ENCODE results near the gene FBXW8. TPM values are rescaled to one million over a fixed set of nuclear protein-coding genes. Genes with fewer than 3 reads are reported as not detected.
"Not testable (repeated sequence)": the region's sequence is repeated elsewhere in the genome, so short reads cannot be mapped to it uniquely, and the experiment has no call there.

The FBXW8 gene
- total and polyA plus RNA-seq, 5 donors from 2014 or later: 3.6 to 10.4 (median 6.6) TPM

GRCh38 chr12:117053597-117054201 lies 142.9 kb downstream of the FBXW8 start:
- H3K4me1 Mint-ChIP-seq: no peaks in the 10 kb centered on the region
- no peak overlapping the region for H3K4me3 ChIP-seq (ENCODE audit: low read depth, low read length)
- no peaks in the 10 kb centered on the region for H3K27me3 ChIP-seq (ENCODE audit: control insufficient read depth, insufficient read depth, low read length)
- no peaks in the 10 kb centered on the region for H3K9me3 ChIP-seq (ENCODE audit: control insufficient read depth in 2 of 2, low read length in 2 of 2)
- ATAC-seq (ENCODE audit: low read depth in 2 of 2): no peak
- no peak for DNase-seq
- no peaks in the 10 kb centered on the region for H3K36me3 Mint-ChIP-seq
- no peak overlapping the region for H3K27ac ChIP-seq (ENCODE audit: insufficient read depth, low read length, poor library complexity, severe bottlenecking)
- H3K27me3 Mint-ChIP-seq: no peaks in the 10 kb centered on the region
- H3K4me1 ChIP-seq (ENCODE audit: control insufficient read depth, insufficient read depth, low read length, poor library complexity, severe bottlenecking): no peaks in the 10 kb centered on the region
- no peak overlapping the region for H3K4me3 Mint-ChIP-seq
- no peaks in the 10 kb centered on the region for H3K36me3 ChIP-seq (ENCODE audit: control insufficient read depth, insufficient read depth, low read length)
- no peak overlapping the region for H3K27ac Mint-ChIP-seq
- H3K9me3 Mint-ChIP-seq: no peaks in the 10 kb centered on the region

GRCh38 chr12:117054279-117054678 lies 143.5 kb downstream of the FBXW8 start:
- Mint-ChIP-seq H3K4me1 (no peaks in the 10 kb centered on the region), H3K27ac (peak overlapping the region in 1 of 3 donors; percentile 65)

DNA sequence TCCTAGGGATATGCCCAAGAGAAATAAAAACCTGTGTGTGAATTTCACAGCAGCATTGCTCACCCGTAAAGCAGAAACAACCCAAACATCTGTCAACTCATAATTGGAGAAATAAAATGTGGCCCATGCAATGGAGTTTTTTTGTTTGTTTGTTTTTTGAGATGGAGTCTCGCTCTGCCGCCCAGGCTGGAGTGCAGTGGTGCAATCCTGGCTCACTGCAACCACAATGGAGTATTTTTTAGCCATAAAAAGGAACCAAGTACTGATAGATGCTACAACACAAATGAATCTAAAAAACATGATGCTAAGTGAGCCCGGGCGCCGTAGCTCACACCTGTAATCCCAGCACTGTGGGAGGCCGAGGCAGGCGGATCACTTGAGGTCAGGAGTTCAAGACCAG lies 146.9 kb downstream of the FBXW8 start:
- not testable (repeated sequence) for H3K27ac Mint-ChIP-seq; H3K27me3 ChIP-seq (ENCODE audit: control insufficient read depth, insufficient read depth, low read length); H3K4me1 ChIP-seq (ENCODE audit: control insufficient read depth, insufficient read depth, low read length, poor library complexity, severe bottlenecking); ATAC-seq (ENCODE audit: low read depth in 2 of 2); H3K4me3 Mint-ChIP-seq; H3K27ac ChIP-seq (ENCODE audit: insufficient read depth, low read length, poor library complexity, severe bottlenecking); H3K36me3 ChIP-seq (ENCODE audit: control insufficient read depth, insufficient read depth, low read length); H3K9me3 ChIP-seq (ENCODE audit: control insufficient read depth in 2 of 2, low read length in 2 of 2); H3K36me3 Mint-ChIP-seq; H3K4me3 ChIP-seq (ENCODE audit: low read depth, low read length); H3K9me3 Mint-ChIP-seq; H3K27me3 Mint-ChIP-seq; DNase-seq
- peaks cover 0 to 11% (median under 1%) of the 10 kb centered on the region in 4 donors for H3K4me1 Mint-ChIP-seq

More at GRCh38 chr12:117054279-117054678, 143.5 kb downstream of the FBXW8 start:
- Histone ChIP-seq H3K9me3 (ENCODE audit: control insufficient read depth in 2 of 2, low read length in 2 of 2) (no peaks in the 10 kb centered on the region), H3K4me3 (ENCODE audit: low read depth, low read length) (no peak overlapping the region), H3K36me3 (ENCODE audit: control insufficient read depth, insufficient read depth, low read length) (no peaks in the 10 kb centered on the region), H3K4me1 (ENCODE audit: control insufficient read depth, insufficient read depth, low read length, poor library complexity, severe bottlenecking) (no peaks in the 10 kb centered on the region), H3K27ac (ENCODE audit: insufficient read depth, low read length, poor library complexity, severe bottlenecking) (no peak overlapping the region), H3K27me3 (ENCODE audit: control insufficient read depth, insufficient read depth, low read length) (no peaks in the 10 kb centered on the region)
- Mint-ChIP-seq H3K9me3 (no peaks in the 10 kb centered on the region), H3K27me3 (no peaks in the 10 kb centered on the region), H3K4me3 (no peak overlapping the region), H3K36me3 (no peaks in the 10 kb centered on the region)
- ATAC-seq (ENCODE audit: low read depth in 2 of 2) (no peak), DNase-seq (no peak)

GRCh38 chr12:117058442-117059072 lies 147.8 kb downstream of the FBXW8 start:
- Histone ChIP-seq H3K27me3 (ENCODE audit: control insufficient read depth, insufficient read depth, low read length) (no peaks in the 10 kb centered on the region), H3K4me3 (ENCODE audit: low read depth, low read length) (no peak overlapping the region), H3K4me1 (ENCODE audit: control insufficient read depth, insufficient read depth, low read length, poor library complexity, severe bottlenecking) (peaks cover 11% of the 10 kb centered on the region), H3K9me3 (ENCODE audit: control insufficient read depth in 2 of 2, low read length in 2 of 2) (no peaks in the 10 kb centered on the region), H3K36me3 (ENCODE audit: control insufficient read depth, insufficient read depth, low read length) (no peaks in the 10 kb centered on the region), H3K27ac (ENCODE audit: insufficient read depth, low read length, poor library complexity, severe bottlenecking) (no peak overlapping the region)
- no peak for ATAC-seq (ENCODE audit: low read depth in 2 of 2)
- no peaks in the 10 kb centered on the region for H3K9me3 Mint-ChIP-seq
- H3K27me3 Mint-ChIP-seq: no peaks in the 10 kb centered on the region
- H3K27ac Mint-ChIP-seq: peak overlapping the region in 1 of 3 donors; percentile 65
- H3K4me1 Mint-ChIP-seq: peaks cover 0 to 20% (median 7%) of the 10 kb centered on the region in 4 donors
- H3K36me3 Mint-ChIP-seq: no peaks in the 10 kb centered on the region
- no peak for DNase-seq
- no peak overlapping the region for H3K4me3 Mint-ChIP-seq

DNA sequence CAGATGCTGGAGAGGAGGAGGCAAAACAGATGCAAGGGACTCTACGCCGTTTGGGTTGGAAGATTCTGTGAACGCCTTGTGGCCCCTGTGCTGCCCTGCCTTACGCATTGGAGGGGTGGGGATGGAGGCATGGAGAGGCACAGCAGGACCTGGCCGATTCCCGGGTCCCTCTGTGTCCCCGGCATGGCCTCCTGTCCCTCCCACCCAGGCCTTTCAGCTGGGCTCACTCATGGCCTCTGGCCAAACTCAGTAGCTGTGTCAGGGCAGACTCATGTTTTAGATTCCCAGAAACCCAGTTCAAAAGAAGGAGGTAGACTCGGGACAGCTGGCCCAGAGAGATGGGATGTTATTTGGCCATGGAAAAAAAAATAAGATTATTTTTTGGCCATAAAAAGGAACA lies 148.4 kb downstream of the FBXW8 start:
- Histone ChIP-seq H3K4me1 (ENCODE audit: control insufficient read depth, insufficient read depth, low read length, poor library complexity, severe bottlenecking) (peaks cover 13% of the 10 kb centered on the region), H3K27me3 (ENCODE audit: control insufficient read depth, insufficient read depth, low read length) (no peaks in the 10 kb centered on the region), H3K4me3 (ENCODE audit: low read depth, low read length) (no peak overlapping the region), H3K27ac (ENCODE audit: insufficient read depth, low read length, poor library complexity, severe bottlenecking) (no peak overlapping the region), H3K36me3 (ENCODE audit: control insufficient read depth, insufficient read depth, low read length) (no peaks in the 10 kb centered on the region), H3K9me3 (ENCODE audit: control insufficient read depth in 2 of 2, low read length in 2 of 2) (no peaks in the 10 kb centered on the region)
- no peaks in the 10 kb centered on the region for H3K9me3 Mint-ChIP-seq
- no peaks in the 10 kb centered on the region for H3K36me3 Mint-ChIP-seq
- H3K4me1 Mint-ChIP-seq: peaks cover 0 to 26% (median 12%) of the 10 kb centered on the region in 4 donors
- no peaks in the 10 kb centered on the region for H3K27me3 Mint-ChIP-seq
- no peak overlapping the region for H3K4me3 Mint-ChIP-seq
- DNase-seq (no peak), ATAC-seq (ENCODE audit: low read depth in 2 of 2) (no peak)
- no peak overlapping the region for H3K27ac Mint-ChIP-seq

DNA sequence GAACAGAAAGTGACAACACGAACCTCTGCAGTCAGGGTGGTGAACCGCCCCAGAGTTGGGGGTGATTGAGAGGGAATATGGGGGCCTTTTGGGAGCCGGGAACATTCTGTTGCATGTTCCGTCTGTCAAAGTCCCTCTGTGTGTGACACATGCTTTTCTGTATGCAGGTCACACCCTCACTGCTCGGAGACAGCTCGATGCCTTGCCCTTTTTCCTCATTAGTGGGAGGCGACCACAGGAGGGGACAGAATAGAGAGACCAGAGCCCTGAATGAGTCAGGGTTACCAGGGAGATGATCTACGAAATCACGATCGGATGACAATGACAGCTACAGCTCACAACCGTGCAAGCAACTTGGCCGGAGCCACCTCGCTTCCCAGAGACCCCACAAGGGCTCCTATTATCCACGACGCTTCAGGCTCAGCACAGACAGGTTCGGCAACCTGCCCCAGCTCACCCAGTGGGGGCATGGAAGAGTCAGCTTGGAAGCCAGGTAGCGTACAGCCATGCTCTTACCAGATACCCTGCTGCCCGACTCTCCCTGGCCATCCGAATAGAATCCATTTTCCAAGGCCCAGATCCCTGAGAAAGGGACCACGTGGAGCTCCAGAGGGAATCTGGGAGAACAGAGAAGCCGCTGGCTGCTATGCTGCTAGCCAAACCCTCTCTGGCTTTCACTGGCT lies 149.6 kb downstream of the FBXW8 start:
- H3K4me1 Mint-ChIP-seq: peaks cover 0 to 35% (median 16%) of the 10 kb centered on the region in 4 donors

GRCh38 chr12:117060929-117061305 lies 150.2 kb downstream of the FBXW8 start:
- peak overlapping the region in 1 of 3 donors; percentile 65 for H3K27ac Mint-ChIP-seq
- no peaks in the 10 kb centered on the region for H3K36me3 ChIP-seq (ENCODE audit: control insufficient read depth, insufficient read depth, low read length)
- ATAC-seq (ENCODE audit: low read depth in 2 of 2): no peak
- no peak overlapping the region for H3K4me3 ChIP-seq (ENCODE audit: low read depth, low read length)
- H3K4me3 Mint-ChIP-seq: no peak overlapping the region
- peaks cover 13% of the 10 kb centered on the region for H3K4me1 ChIP-seq (ENCODE audit: control insufficient read depth, insufficient read depth, low read length, poor library complexity, severe bottlenecking)
- peaks cover 0 to 1% (median 0%) of the 10 kb centered on the region in 7 donors for H3K9me3 Mint-ChIP-seq
- H3K27me3 ChIP-seq (ENCODE audit: control insufficient read depth, insufficient read depth, low read length): no peaks in the 10 kb centered on the region
- no peaks in the 10 kb centered on the region for H3K36me3 Mint-ChIP-seq
- peaks cover 0 to 35% (median 16%) of the 10 kb centered on the region in 4 donors for H3K4me1 Mint-ChIP-seq
- no peaks in the 10 kb centered on the region for H3K9me3 ChIP-seq (ENCODE audit: control insufficient read depth in 2 of 2, low read length in 2 of 2)
- H3K27me3 Mint-ChIP-seq: no peaks in the 10 kb centered on the region
- no peak for DNase-seq
- no peak overlapping the region for H3K27ac ChIP-seq (ENCODE audit: insufficient read depth, low read length, poor library complexity, severe bottlenecking)

More for the DNA sequence above, 149.6 kb downstream of the FBXW8 start:
- Histone ChIP-seq H3K36me3 (ENCODE audit: control insufficient read depth, insufficient read depth, low read length) (no peaks in the 10 kb centered on the region), H3K27ac (ENCODE audit: insufficient read depth, low read length, poor library complexity, severe bottlenecking) (no peak overlapping the region), H3K4me3 (ENCODE audit: low read depth, low read length) (no peak overlapping the region), H3K9me3 (ENCODE audit: control insufficient read depth in 2 of 2, low read length in 2 of 2) (no peaks in the 10 kb centered on the region), H3K4me1 (ENCODE audit: control insufficient read depth, insufficient read depth, low read length, poor library complexity, severe bottlenecking) (peaks cover 13% of the 10 kb centered on the region), H3K27me3 (ENCODE audit: control insufficient read depth, insufficient read depth, low read length) (no peaks in the 10 kb centered on the region)
- Mint-ChIP-seq H3K36me3 (no peaks in the 10 kb centered on the region), H3K9me3 (peaks cover 0 to 1% (median 0%) of the 10 kb centered on the region in 7 donors), H3K4me3 (peak overlapping the region in 1 of 4 donors; percentile 18), H3K27me3 (no peaks in the 10 kb centered on the region), H3K27ac (peak overlapping the region in 1 of 3 donors; percentile 65)
- DNase-seq (no peak), ATAC-seq (ENCODE audit: low read depth in 2 of 2) (no peak)
